ENCODE data around the gene ANKRD49. TPM values are rescaled to one million over a fixed set of nuclear protein-coding genes. Genes with fewer than 3 reads are reported as not detected.

Gene ANKRD49
- total RNA-seq, 2 experiments from 2014 or later: 17.9 to 19.1 TPM

DNA sequence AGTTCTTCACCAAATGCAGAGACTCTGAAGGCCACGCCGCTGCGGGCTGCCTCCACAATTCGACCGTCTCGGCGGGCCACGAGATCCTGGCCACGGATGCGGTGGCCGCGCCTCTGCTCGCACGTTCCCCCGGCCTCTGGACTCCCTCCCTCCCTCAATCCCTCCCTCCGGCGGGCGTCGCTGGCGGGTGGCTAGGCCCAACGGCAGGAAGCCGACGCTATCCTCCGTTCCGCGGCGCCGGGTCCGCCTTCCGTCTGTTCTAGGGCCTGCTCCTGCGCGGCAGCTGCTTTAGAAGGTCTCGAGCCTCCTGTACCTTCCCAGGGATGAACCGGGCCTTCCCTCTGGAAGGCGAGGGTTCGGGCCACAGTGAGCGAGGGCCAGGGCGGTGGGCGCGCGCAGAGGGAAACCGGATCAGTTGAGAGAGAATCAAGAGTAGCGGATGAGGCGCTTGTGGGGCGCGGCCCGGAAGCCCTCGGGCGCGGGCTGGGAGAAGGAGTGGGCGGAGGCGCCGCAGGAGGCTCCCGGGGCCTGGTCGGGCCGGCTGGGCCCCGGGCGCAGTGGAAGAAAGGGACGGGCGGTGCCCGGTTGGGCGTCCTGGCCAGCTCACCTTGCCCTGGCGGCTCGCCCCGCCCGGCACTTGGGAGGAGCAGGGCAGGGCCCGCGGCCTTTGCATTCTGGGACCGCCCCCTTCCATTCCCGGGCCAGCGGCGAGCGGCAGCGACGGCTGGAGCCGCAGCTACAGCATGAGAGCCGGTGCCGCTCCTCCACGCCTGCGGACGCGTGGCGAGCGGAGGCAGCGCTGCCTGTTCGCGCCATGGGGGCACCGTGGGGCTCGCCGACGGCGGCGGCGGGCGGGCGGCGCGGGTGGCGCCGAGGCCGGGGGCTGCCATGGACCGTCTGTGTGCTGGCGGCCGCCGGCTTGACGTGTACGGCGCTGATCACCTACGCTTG is 50.2 kb downstream of the ANKRD49 start, which contains the start of gene FUT4:
TSS of gene FUT4 (plus strand) at position 227 of the 951 bp plus-strand sequence. CDS start at position 440, 213 bp downstream.
- Mint-ChIP-seq H3K27me3 (no peaks in the 10 kb centered on the region), H3K4me3 (peak within 1 kb of the TSS; percentile 90), H3K36me3 (ENCODE audit: low read depth) (peaks cover 14% of the 10 kb centered on the region), H3K4me1 (ENCODE audit: low read depth) (peaks cover 35% of the 10 kb centered on the region), H3K27ac (peak within 1 kb of the TSS; percentile 99), H3K9me3 (no peaks in the 10 kb centered on the region)
- ATAC-seq: peak; percentile 81
- TF ChIP-seq, protein P1, sequence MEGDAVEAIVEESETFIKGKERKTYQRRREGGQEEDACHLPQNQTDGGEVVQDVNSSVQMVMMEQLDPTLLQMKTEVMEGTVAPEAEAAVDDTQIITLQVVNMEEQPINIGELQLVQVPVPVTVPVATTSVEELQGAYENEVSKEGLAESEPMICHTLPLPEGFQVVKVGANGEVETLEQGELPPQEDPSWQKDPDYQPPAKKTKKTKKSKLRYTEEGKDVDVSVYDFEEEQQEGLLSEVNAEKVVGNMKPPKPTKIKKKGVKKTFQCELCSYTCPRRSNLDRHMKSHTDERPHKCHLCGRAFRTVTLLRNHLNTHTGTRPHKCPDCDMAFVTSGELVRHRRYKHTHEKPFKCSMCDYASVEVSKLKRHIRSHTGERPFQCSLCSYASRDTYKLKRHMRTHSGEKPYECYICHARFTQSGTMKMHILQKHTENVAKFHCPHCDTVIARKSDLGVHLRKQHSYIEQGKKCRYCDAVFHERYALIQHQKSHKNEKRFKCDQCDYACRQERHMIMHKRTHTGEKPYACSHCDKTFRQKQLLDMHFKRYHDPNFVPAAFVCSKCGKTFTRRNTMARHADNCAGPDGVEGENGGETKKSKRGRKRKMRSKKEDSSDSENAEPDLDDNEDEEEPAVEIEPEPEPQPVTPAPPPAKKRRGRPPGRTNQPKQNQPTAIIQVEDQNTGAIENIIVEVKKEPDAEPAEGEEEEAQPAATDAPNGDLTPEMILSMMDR (IDR thresholded peaks at IDR 0.05): no peak
- DNase-seq: peak; percentile 78
- POLR2A ChIA-PET: interaction anchor here (0.6 to 1.0 kb wide), 2 partner anchors 31 to 761 kb away, joined by 3 read pairs; partner anchors contain the start of gene C11orf97
- intact Hi-C loops (cut with micrococcal nuclease): no loop called here
- CTCF ChIA-PET: no interaction called here

DNA sequence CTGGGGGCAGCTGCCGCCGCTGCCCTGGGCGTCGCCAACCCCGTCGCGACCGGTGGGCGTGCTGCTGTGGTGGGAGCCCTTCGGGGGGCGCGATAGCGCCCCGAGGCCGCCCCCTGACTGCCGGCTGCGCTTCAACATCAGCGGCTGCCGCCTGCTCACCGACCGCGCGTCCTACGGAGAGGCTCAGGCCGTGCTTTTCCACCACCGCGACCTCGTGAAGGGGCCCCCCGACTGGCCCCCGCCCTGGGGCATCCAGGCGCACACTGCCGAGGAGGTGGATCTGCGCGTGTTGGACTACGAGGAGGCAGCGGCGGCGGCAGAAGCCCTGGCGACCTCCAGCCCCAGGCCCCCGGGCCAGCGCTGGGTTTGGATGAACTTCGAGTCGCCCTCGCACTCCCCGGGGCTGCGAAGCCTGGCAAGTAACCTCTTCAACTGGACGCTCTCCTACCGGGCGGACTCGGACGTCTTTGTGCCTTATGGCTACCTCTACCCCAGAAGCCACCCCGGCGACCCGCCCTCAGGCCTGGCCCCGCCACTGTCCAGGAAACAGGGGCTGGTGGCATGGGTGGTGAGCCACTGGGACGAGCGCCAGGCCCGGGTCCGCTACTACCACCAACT is 51.0 kb downstream of the ANKRD49 start:
- CTCF ChIA-PET: no interaction called here

GRCh38 chr11:94545264-94546161 is 51.7 kb downstream of the ANKRD49 start:
- no peaks in the 10 kb centered on the region for H3K27me3 Mint-ChIP-seq
- ChIA-PET CTCF (interaction anchor here (1.3 kb wide), 1 partner anchor 9 kb away, joined by 4 read pairs; no protein-coding TSS in a partner anchor), POLR2A (interaction anchor here (0.8 kb wide), 1 partner anchor 46 kb away, joined by 3 read pairs; no protein-coding TSS in a partner anchor)
- ATAC-seq (no peak), DNase-seq (no peak)
- peak overlapping the region; percentile 71 for H3K4me3 Mint-ChIP-seq
- peaks cover 45% of the 10 kb centered on the region for H3K4me1 Mint-ChIP-seq (ENCODE audit: low read depth)
- H3K27ac Mint-ChIP-seq: peak overlapping the region; percentile 30
- H3K36me3 Mint-ChIP-seq (ENCODE audit: low read depth): peaks cover 14% of the 10 kb centered on the region
- TF ChIP-seq, protein P1 (IDR thresholded peaks at IDR 0.05): no peak
- intact Hi-C loops (cut with micrococcal nuclease): no loop called here
- H3K9me3 Mint-ChIP-seq: no peaks in the 10 kb centered on the region

More for the DNA sequence above, 51.0 kb downstream of the ANKRD49 start:
- no peak overlapping the region for H3K27ac Mint-ChIP-seq
- no peaks in the 10 kb centered on the region for H3K27me3 Mint-ChIP-seq
- H3K9me3 Mint-ChIP-seq: no peaks in the 10 kb centered on the region
- POLR2A ChIA-PET: interaction anchor here (0.6 to 1.0 kb wide), 2 partner anchors 32 to 762 kb away, joined by 3 read pairs; partner anchors contain the start of gene C11orf97
- intact Hi-C loops (cut with micrococcal nuclease): no loop called here
- H3K4me3 Mint-ChIP-seq: peak overlapping the region; percentile 71
- TF ChIP-seq, protein P1 (IDR thresholded peaks at IDR 0.05): no peak
- ATAC-seq (no peak), DNase-seq (peak; percentile 48)
- peaks cover 39% of the 10 kb centered on the region for H3K4me1 Mint-ChIP-seq (ENCODE audit: low read depth)
- H3K36me3 Mint-ChIP-seq (ENCODE audit: low read depth): peaks cover 14% of the 10 kb centered on the region

DNA sequence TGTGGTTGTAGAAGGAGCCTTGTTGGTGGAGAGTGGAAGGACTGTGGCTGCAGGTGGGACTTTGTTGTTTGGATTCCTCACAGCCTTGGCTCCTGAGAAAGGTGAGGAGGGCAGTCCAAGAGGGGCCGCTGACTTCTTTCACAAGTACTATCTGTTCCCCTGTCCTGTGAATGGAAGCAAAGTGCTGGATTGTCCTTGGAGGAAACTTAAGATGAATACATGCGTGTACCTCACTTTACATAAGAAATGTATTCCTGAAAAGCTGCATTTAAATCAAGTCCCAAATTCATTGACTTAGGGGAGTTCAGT is 52.3 kb downstream of the ANKRD49 start:
- Mint-ChIP-seq H3K27me3 (no peaks in the 10 kb centered on the region), H3K4me3 (peak overlapping the region; percentile 71), H3K36me3 (ENCODE audit: low read depth) (peaks cover 14% of the 10 kb centered on the region), H3K27ac (no peak overlapping the region), H3K4me1 (ENCODE audit: low read depth) (peaks cover 45% of the 10 kb centered on the region), H3K9me3 (no peaks in the 10 kb centered on the region)
- intact Hi-C loops (cut with micrococcal nuclease): no loop called here
- ChIA-PET CTCF (interaction anchor here (1.3 kb wide), 1 partner anchor 9 kb away, joined by 4 read pairs; no protein-coding TSS in a partner anchor), POLR2A (interaction anchor here (0.8 kb wide), 1 partner anchor 46 kb away, joined by 3 read pairs; no protein-coding TSS in a partner anchor)
- TF ChIP-seq, protein P1 (IDR thresholded peaks at IDR 0.05): no peak
- ATAC-seq (no peak), DNase-seq (no peak)
